ENCODE data around the gene DCDC2. TPM values are rescaled to one million over a fixed set of nuclear protein-coding genes. Genes with fewer than 3 reads are reported as not detected.
"Not testable (repeated sequence)": the region's sequence is repeated elsewhere in the genome, so short reads cannot be mapped to it uniquely, and the experiment has no call there.

Gene DCDC2
- total RNA-seq, 3 donors from 2014 or later = 8.9 to 9.5 TPM; not detected in 1

GRCh38 chr6:24382891-24383494 lies 25.1 kb upstream of the DCDC2 start:
- intact Hi-C loops (cut with DNase I; ENCODE audit: low total_unique reads); H3K9me3 ChIP-seq; H3K36me3 ChIP-seq: not testable (repeated sequence)

GRCh38 chr6:24382220-24382540 lies 24.3 kb upstream of the DCDC2 start:
- no peaks in the 10 kb centered on the region for H3K27me3 ChIP-seq
- TF ChIP-seq CTCF (IDR thresholded peaks at IDR 0.05) (no peak), POLR2A (IDR thresholded peaks at IDR 0.05) (no peak), POLR2AphosphoS5 (IDR thresholded peaks at IDR 0.05) (no peak)
- H3K4me1 ChIP-seq = no peaks in the 10 kb centered on the region
- no peak overlapping the region for H3K4me3 ChIP-seq
- intact Hi-C loops (cut with DNase I; ENCODE audit: low total_unique reads) = no loop called here
- no peaks in the 10 kb centered on the region for H3K36me3 ChIP-seq
- H3K27ac ChIP-seq = no peak overlapping the region
- H3K9me3 ChIP-seq = no peaks in the 10 kb centered on the region
- DNase-seq (ENCODE audit: low spot score in 2 of 2) = no peak

More at GRCh38 chr6:24382891-24383494, 25.1 kb upstream of the DCDC2 start:
- H3K27me3 ChIP-seq; H3K4me3 ChIP-seq; H3K4me1 ChIP-seq; DNase-seq (ENCODE audit: low spot score in 2 of 2); H3K27ac ChIP-seq: not testable (repeated sequence)

- Histone ChIP-seq H3K27ac (no peak overlapping the region), H3K4me1 (no peaks in the 10 kb centered on the region), H3K4me3 (no peak overlapping the region), H3K36me3 (no peaks in the 10 kb centered on the region), H3K9me3 (no peaks in the 10 kb centered on the region), H3K27me3 (no peaks in the 10 kb centered on the region)
- no peak for DNase-seq (ENCODE audit: low spot score in 2 of 2)
- intact Hi-C loops (cut with DNase I; ENCODE audit: low total_unique reads) = no loop called here
- TF ChIP-seq POLR2A (IDR thresholded peaks at IDR 0.05) (no peak), POLR2AphosphoS5 (IDR thresholded peaks at IDR 0.05) (no peak), CTCF (IDR thresholded peaks at IDR 0.05) (no peak)
Observed at GRCh38 chr6:24381476-24382219, 23.8 kb upstream of the DCDC2 start.

GRCh38 chr6:24378473-24379097 lies 20.7 kb upstream of the DCDC2 start:
- Histone ChIP-seq H3K27ac (no peak overlapping the region), H3K27me3 (no peaks in the 10 kb centered on the region), H3K36me3 (no peaks in the 10 kb centered on the region), H3K4me3 (no peak overlapping the region), H3K4me1 (no peaks in the 10 kb centered on the region), H3K9me3 (no peaks in the 10 kb centered on the region)
- no peak for TF ChIP-seq POLR2A (IDR thresholded peaks at IDR 0.05)
- no peak for TF ChIP-seq POLR2AphosphoS5 (IDR thresholded peaks at IDR 0.05)
- no peak for TF ChIP-seq CTCF (IDR thresholded peaks at IDR 0.05)
- no peak for DNase-seq (ENCODE audit: low spot score in 2 of 2)
- intact Hi-C loops (cut with DNase I; ENCODE audit: low total_unique reads) = no loop called here

GRCh38 chr6:24376871-24377270 lies 19.0 kb upstream of the DCDC2 start:
- H3K4me1 ChIP-seq = no peaks in the 10 kb centered on the region
- intact Hi-C loops (cut with DNase I; ENCODE audit: low total_unique reads) = no loop called here
- no peaks in the 10 kb centered on the region for H3K36me3 ChIP-seq

More at GRCh38 chr6:24376871-24377270, 19.0 kb upstream of the DCDC2 start:
- TF ChIP-seq CTCF (IDR thresholded peaks at IDR 0.05) = no peak
- no peak for TF ChIP-seq POLR2A (IDR thresholded peaks at IDR 0.05)
- no peak for TF ChIP-seq POLR2AphosphoS5 (IDR thresholded peaks at IDR 0.05)
- Histone ChIP-seq H3K9me3 (no peaks in the 10 kb centered on the region), H3K27ac (no peak overlapping the region), H3K27me3 (no peaks in the 10 kb centered on the region), H3K4me3 (no peak overlapping the region)
- DNase-seq (ENCODE audit: low spot score in 2 of 2) = no peak

Data from breast epithelium (tissue), 4 donors.